IMR-90 (cell line): ENCODE results near the gene KLHL20.

ENCODE experiments used
- NFE2L2 ChIP-seq: fragments of 150-350 bp; IDR thresholded peaks from 2 replicates; pipeline ENCODE4 v1.6.1; 2016; ENCODE audit warnings: low read depth, mild to moderate bottlenecking, low read length
- POLR2A ChIP-seq: IDR thresholded peaks from 2 replicates; pipeline ENCODE4 v1.6.1; 2012; ENCODE audit warnings: mild to moderate bottlenecking, low read depth, low read length
- RAD21 ChIP-seq: IDR thresholded peaks from 2 replicates; pipeline ENCODE4 v1.6.1; 2012; ENCODE audit warnings: low read length, improper control_type of control experiment
- USF2 ChIP-seq: fragments of 150-350 bp; IDR thresholded peaks from 2 replicates; pipeline ENCODE4 v1.6.1; 2017; ENCODE audit warnings: mild to moderate bottlenecking, antibody characterized with exemption, low read length, low read depth
- TF ChIP-seq, protein P1 (sequence below): conservative IDR thresholded peaks from 2 replicates; pipeline ENCODE4 v1.5.1; 2012; ENCODE audit warnings: mild to moderate bottlenecking, low read depth, low read length, improper control_type of control experiment

DNA sequence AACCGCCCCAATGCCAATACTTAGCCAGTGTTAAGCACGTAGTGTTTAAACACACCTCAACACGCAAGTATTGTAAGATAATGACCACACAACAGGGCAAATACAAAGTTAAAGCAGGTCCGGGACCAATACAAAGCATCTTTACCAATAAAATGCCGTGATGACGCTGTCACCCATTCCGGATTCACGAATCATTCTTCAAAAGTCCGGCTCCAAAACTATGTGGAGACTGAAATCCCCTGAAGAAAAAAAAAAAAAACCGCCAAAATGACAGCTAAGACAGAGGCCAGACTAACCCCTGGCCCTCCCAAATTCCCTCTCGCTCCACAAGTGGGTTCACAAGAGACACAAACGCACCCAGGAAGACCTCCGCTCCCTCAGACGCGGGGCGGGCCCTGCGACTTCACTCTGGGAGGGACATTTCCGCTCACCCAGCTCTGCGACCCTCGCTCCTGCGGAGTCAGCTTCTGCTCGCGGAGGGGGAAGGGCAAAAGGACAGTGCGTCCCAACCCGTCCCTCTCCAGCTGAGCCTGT lies 109.1 kb downstream of the KLHL20 start:
- TF ChIP-seq, protein P1, sequence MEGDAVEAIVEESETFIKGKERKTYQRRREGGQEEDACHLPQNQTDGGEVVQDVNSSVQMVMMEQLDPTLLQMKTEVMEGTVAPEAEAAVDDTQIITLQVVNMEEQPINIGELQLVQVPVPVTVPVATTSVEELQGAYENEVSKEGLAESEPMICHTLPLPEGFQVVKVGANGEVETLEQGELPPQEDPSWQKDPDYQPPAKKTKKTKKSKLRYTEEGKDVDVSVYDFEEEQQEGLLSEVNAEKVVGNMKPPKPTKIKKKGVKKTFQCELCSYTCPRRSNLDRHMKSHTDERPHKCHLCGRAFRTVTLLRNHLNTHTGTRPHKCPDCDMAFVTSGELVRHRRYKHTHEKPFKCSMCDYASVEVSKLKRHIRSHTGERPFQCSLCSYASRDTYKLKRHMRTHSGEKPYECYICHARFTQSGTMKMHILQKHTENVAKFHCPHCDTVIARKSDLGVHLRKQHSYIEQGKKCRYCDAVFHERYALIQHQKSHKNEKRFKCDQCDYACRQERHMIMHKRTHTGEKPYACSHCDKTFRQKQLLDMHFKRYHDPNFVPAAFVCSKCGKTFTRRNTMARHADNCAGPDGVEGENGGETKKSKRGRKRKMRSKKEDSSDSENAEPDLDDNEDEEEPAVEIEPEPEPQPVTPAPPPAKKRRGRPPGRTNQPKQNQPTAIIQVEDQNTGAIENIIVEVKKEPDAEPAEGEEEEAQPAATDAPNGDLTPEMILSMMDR = no peak
- no peak for TF ChIP-seq POLR2A
- no peak for TF ChIP-seq RAD21
- TF ChIP-seq NFE2L2 = no peak
- TF ChIP-seq USF2 = no peak
